EL (cell line): ENCODE data around the gene TLR2.
"Not testable (repeated sequence)": the region's sequence is repeated elsewhere in the genome, so short reads cannot be mapped to it uniquely, and the experiment has no call there.

Experiments used
- DNase-seq: peaks from one replicate; pipeline ENCODE4 v3.0.0-alpha.2; 2016

TLR2 gene

DNA sequence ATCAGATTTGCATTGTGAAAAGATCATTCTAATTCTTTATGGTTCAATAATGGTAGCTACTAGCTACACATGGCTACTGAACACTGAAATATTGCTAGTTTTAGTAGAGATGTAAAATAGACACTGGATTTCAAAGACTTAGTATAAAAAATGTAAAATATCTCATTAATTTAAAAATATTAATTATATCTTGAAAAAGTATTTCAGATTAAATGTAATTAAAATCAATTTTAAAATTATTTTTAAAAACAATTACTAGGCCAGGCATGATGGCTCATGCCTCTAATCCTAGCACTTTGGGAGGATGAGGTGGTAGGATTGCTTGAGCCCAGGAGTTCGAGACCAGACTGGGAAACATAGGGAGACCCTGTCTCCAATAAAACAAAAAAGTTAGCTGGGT, 20.4 kb upstream of the TLR2 start:
- no peak for DNase-seq

DNA sequence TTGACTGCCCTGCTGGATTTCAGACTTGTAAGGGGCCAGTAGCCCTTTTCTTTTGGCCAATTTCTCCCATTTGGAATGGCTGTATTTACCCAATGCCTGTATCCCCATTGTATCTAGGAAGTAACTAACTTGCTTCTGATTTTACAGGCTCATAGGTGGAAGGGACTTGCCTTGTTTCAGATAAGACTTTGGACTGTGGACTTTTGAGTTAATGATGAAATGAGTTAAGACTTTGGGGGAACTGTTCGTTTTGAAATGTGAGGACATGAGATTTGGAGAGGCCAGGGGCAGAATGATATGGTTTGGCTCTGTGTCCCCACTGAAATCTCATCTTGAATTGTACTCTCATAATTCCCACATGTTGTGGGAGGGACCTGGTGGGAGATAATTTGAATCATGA, 17.6 kb upstream of the TLR2 start:
- DNase-seq: not testable (repeated sequence)

DNA sequence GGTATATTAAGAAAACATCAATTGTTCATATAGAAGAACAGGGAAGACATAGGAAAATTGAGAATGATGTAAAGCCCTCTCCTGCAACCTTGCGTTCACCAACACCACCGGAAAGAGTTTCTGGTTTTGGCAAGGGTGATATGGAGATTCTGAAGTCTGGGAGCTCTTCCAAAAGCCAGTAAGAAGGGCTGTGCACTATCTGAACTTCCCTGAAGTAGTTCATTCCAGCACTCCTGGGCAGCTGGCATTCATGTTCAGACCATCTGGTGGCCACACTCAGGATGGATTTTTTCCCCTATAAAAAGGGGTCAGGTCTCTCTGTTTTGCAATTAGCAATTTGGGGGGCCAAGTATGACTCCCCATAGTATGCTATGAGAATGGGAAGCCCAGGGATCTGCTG, 15.4 kb upstream of the TLR2 start:
- no peak for DNase-seq

DNA sequence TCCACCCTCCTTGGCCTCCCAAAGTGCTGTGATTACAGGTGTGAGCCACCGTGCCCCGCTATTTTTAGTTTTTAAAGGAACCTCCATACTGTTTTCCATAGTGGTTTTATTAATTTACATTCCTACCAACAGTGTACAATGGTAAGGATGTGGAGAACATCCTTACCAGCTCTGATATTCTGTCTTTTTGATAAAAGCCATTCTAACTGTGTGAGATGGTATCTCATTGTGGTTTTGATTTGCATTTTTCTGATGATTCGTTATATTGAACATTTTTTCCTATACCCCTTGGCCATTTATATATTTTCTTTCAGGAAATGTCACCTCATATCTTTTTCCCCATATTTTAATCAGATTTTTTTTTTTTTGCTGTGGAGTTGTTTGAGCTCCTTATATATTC, 14.2 kb upstream of the TLR2 start:
- no peak for DNase-seq

DNA sequence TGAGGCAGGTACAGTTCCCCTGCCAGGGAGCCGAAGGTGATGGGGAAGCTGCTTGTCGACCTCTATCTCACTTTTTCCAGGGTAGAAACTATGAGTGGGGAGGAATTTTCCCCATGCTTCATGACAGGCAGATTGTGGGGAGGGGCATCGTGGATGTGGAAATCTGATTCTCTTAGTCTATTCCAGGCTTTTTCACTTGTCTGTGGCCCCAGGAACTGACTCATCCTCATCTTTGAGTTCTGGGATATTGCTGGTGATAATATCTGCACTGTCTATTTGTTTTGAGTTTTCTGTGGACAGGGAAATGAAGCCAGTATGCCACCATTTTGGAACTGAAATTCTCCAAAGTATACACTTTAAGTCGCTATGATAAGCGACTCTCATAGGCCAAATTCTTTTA, 7.6 kb upstream of the TLR2 start:
- DNase-seq: peak; percentile 31

DNA sequence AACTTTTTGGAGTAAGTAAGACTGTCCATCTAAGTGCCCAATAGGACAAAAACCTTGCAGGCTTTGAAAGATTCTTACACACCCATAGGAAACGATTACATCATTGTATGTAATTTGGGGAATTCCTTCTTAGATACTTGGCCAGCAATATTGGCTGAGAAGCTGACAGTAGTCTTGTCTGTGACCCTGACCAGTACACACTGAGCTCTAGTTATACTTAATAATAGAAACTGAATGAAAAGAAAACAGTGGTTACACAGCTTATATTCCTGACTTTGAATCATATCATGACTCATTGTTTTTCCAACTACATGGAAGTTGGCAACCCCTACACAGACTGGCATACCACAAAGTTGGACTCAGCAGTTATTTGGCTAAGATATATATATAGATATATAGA, 7.1 kb upstream of the TLR2 start:
- DNase-seq: peak; percentile 75

DNA sequence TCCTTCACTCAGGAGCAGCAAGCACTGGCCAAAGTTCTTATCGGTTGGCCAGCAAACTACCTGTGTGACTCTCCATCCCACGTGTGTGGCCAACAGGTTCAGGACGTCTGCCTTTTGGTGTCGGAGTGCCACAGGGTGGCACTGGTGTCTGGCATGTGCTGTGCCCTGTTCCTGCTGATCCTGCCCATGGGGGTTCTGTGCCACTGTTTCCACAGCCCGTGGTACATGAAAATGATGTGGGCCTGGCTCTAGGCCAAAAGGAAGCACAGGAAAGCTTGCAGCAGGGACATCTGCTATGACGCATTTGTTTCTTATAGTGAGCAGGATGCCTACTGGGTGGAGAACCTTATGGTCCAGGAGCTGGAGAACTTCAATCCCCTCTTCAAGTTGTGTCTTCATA, 4.6 kb upstream of the TLR2 start:
- no peak for DNase-seq

DNA sequence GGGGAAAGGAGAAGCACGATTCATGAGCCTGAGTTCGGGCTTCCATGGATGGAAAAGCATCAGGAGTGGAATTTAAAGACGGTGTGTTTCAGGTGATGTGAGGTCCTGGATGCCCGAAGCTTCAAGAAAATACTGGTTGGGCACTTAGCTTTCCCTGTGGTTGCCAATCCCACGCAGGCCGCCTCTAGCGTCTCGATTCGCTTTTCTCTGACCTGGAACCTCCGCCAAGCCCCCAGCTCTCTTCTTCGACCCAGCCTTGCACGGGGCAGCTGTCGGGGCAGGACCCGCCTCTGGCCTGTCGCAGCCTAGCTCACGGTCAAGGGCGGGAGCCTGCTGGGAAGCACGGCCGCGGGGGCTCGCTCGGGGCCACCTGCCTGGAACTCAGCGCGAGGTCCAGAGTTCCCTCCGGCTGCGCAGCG, 308 bp upstream of the TLR2 start:
- DNase-seq: no peak

DNA sequence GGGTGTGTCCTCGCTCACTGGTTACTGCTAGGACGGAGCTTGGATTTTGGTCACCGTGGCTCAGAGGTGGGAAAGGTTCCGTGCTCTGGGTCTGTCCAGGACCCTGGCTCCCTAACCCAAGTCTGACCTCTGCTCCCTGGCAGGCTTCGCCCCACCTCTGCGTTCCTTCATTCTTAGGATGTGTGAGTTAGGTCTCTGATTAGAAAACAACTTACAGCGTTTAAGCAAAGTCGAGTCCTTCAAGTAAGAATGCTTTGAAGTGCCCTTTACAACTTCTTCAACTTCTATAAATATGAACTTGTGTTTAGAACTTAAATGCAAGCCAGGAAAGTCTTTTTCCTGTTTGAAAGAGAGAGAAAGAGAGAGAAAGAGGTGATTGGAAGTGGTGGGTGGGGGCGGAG, 891 bp downstream of the TLR2 start:
- no peak for DNase-seq

DNA sequence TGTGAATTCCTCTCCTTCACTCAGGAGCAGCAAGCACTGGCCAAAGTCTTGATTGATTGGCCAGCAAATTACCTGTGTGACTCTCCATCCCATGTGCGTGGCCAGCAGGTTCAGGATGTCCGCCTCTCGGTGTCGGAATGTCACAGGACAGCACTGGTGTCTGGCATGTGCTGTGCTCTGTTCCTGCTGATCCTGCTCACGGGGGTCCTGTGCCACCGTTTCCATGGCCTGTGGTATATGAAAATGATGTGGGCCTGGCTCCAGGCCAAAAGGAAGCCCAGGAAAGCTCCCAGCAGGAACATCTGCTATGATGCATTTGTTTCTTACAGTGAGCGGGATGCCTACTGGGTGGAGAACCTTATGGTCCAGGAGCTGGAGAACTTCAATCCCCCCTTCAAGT, 20.4 kb downstream of the TLR2 start:
- DNase-seq: no peak

DNA sequence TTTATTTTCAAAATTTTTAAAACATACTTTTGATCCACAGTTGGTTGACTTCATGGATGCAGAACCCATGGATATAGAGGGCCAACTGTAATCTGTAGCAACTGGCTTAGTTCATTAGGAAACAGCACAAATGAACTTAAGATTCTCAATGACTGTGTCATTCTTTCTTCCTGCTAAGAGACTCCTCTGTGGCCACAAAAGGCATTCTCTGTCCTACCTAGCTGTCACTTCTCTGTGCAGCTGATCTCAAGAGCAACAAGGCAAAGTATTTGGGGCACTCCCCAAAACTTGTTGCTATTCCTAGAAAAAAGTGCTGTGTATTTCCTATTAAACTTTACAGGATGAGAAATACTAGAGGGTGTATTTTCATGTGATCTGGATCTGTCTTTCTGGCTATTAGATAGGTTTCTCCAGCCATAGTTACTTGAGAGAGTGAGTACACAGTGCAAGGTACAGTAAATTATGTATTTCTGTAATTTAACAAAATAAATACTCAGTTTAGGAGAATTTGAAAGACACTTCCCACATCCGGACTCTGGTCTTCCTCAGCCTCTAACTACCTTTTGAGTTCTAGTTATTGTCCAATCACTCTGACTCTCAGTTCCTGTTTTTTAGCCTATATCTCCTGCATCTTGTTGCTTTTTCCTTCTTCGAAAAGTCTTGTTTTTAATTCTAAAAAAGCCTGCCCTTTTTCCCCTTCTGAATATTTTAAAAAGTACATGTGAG, 21.8 kb downstream of the TLR2 start:
- DNase-seq: no peak

DNA sequence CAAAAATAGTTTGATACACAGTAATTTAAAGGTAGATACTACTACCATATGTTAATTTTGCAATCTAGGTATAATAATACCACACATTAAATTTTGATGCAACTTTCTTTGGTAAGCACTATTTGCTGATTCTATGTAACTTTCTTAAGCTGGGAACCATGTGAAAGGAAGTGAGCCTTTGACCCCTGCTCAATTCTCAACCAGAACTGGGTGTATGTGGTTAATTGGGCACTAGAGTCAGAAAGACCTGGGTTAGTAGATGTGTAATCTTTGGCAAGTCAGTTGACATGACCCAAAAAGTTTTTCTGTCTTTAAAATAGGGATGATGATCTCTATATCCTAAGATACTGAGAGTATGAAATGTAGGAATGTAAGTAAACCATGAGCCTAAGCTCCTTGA, 22.4 kb downstream of the TLR2 start:
- no peak for DNase-seq

DNA sequence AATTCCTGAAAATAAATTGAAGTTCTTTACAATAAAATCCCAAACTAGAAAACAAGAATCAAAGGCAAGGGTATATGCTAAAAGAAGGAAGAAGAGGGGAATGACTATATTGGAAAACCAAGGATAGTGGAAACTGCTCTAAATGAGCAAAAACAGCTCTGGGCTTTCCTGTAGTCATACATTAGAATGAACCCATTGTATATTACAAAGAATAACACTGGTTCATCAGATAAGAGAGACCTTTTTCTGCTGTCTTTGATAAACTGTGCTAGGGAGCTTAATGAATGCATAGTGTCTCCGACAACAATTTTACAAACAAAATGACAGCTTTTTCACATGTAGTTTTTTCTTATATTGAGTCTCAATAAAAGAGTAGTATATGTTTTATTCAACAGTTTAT, 26.6 kb downstream of the TLR2 start:
- DNase-seq: no peak

DNA sequence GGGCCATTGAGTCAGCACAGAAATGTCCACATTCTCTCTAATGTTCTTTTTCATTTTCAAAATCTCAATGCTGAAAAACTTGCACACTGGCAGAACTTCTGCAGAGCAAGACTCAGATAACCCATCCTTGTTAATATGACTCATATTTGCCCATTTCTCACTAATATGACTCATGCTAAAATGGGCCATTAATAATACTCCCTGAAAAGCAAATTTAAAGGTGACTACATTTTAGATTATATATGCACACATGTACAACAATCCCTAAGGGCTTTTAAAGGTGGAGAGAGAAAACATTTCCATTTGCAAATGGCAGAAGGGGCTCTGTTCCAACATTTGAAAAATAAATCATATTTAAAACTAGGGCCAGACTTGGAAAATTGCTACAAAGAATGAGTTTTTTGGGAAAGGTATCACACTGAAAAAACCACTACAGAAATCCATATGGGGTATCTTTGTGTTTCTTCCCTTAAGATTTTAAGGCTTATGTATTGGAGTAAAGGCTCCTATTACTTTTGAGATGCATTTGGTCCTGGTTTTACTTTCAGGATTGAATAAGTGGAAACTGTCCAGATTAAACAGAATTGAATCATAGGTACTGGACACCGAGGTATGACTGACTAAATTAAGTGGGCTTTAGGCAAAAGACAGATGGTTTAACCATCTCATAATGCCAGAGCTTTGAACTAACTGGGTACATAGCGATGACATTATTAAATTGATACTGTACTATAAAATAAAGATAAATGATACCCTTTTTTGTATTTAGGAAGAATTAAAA, 30.0 kb downstream of the TLR2 start:
- no peak for DNase-seq

DNA sequence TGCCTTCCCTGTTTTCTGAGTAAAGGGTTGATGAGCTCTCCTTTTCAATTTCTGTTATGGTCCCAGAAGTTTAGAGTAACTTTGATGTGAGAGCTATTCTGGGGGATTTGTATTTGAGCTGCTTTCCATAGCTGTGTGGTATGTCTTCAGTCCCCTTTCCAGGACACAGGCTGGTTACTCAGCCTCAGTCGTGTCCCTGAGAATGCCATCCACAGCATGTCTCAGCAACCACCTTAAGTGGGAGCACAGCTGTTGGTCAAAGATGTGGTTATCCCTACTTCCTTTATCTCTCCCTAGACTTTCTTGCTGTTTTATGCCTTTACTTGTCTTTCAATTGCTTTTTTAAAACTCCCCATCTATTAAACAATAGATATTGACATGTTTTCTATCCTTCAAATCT, 38.0 kb downstream of the TLR2 start:
- DNase-seq: no peak

DNA sequence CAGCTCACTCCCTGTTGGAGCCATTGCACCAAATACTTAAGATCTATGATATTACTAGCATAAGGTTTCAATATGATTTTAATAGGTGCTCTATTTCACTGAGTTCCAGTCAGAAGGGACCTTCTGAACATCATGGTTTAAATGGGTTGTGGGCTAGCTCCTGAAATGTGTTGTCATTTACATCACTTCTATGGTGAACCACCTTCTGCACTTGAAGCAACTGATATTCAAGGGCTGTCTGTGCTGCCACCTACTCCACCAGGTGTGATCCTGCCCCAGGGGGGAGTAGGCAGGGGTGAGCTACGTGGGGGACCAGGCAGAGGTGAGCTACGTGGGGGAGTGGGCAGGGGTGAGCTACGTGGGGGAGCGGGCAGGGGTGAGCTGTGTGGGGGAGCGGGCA, 40.5 kb downstream of the TLR2 start:
- no peak for DNase-seq

DNA sequence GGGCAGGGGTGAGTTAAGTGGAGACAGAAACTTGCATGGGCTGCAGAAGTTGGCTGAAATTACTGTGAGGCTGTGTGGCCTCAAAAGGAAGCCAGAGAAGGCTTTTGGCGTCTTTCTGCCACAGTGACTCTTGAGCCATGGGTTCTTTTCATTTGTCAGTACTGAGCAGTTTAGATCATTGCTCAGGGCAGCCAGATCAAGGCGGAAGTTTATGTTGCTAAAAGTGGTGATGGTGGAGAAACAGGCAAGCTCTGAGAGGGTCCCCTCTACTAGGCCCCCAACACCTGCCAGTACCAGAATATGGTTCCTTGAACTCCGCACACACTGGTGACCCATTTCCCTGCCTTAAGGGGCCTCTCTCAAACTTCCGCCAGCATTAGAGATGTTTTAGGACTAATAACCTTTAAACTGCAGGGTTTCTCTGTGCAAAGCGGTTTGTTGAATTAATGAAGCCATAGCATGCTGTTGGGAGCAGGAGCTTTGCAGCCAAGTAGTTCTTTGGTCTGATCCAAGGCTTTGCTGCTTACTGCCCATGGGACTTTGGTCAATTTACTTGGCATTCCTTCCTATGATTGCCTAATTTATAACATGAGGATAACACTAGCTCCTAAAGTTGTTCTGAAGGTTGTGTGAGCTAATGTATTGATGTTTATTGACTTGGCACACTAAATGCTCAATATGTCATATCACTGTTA, 41.2 kb downstream of the TLR2 start:
- no peak for DNase-seq

DNA sequence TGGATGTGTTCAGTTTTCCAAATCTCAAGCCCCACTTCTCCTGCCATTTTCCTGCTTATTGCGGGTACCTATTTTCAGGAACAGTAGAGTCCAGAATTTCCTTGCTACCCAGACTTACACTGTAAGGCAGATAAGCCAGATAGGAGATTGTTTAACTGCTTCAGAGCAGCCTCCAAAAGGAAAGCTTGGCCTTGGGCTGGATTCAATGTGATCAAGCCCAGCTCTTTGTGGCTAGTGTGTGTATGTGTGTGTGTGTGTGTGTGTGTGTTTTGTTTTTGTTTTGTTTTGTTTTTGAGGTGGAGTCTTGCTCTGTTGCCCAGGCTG, 41.7 kb downstream of the TLR2 start:
- DNase-seq: no peak

DNA sequence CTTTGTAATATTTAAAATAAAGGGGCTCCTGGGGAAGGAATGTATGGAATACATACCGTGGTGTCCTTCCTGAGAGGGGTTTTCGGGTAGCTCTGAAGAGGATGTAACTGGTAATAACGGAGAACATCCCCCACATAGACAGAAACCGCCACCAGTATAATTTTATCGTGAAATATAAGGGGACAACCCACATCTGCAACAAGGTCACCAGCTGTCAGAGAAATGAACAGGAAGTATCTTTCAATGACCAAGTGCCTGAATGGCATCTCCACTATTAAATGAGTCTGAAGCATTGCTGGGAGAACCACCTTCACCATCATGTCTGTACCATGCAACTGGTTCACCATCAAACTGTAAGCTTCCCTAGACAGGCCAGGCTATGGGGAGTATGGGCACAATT, 44.1 kb downstream of the TLR2 start:
- DNase-seq: no peak

DNA sequence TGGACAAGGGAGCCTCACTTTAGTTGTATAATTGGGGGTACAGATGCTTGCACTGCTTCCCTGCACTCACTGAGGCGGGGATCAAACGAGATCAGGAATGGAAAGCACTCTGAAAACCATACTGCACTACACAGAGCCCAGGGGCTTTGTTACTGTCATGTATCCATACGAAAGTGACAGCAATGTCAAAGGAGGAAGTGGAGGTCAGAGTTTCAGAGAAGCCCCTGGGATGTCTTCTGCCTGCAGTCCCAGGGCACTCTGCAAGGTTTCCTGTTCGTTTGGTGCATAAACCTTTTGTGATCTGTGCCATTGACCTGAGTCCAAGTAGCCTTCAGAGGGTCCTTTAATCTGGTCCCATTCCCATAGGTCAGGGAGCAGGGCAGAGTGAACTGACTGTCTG, 44.6 kb downstream of the TLR2 start:
- DNase-seq: no peak

DNA sequence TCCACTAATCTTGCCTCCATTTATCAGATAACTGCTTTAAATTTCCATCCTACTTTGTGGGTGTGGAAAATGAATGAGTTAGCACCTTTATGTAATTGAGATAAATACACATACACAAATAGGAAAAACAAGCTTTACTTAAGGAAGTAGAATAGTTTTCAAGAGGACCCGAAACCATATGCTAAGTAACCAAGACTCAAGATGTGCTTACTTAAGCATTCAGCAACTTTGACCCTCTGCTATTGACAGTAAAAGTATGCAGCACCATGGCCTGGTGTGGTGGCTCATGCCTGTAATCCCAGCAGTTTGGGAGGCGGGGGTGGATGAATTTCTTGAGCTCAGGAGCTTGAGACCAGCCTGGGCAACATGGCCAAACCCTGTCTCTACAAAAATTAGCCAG, 45.8 kb downstream of the TLR2 start:
- no peak for DNase-seq

DNA sequence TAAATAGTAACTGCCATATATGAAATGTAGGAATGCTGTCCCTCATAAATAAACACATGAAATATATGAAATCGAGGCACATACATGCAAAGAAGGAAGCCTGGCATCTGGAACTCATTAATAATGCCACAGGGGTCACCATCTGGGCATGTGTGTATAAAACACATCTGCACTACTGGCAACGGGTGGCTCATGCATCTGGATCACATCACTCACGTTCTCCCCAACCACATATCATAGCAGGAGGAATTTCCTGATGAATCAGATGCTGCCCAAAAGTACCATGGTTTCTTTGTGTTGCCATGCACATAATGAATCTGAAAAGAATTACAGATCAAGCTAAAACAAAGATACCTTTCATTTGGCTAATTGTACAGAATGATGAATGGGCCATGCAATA, 47.2 kb downstream of the TLR2 start:
- DNase-seq: peak; percentile 65

DNA sequence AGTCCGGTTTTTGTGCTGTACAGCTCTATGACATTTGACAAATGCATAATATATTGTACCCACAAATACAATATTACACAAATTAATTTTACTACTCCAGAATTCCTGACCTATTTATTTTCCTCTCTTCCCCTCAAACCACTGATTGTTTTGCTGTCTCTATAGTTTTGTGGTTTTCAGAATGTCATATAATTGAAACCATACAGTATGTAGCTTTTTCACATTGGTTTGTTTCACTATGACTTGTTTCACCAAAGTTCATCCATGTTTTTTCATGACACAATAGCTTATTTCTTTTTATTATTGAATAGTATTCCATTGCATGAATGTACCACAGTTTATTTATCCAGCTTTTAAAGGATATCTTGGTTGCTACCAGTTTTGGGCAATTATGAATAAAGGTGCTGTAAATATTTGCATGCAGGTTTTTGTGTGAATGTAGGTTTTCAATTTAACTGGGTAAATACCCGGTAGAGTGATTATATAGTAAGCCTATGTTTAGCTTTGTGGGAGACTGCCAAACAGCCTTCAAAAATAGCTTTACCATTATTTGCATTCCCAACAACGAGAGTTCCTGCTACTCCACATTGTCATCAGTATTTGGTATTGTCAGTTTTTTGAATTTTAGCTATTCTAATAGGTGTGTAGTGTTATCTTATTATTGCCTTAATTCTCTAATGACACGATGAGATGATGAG, 49.8 kb downstream of the TLR2 start:
- no peak for DNase-seq
